ENCODE measurements around the gene BUB3. TPM values are rescaled to one million over a fixed set of nuclear protein-coding genes. Genes with fewer than 3 reads are reported as not detected.

Gene BUB3
- total and polyA plus RNA-seq, 2 experiments from 2014 or later, result 243 to 272 TPM

GRCh38 chr10:123149568-123150270, 4.5 kb upstream of the BUB3 start (continued):
- TF ChIP-seq ZNF462 (CRISPR knock-in tag; IDR thresholded peaks at IDR 0.05) (no peak), POLR2AphosphoS5 (IDR thresholded peaks at IDR 0.05; ENCODE audit: low read depth) (no peak), ZNF114 (CRISPR knock-in tag; IDR thresholded peaks at IDR 0.05) (no peak), EZH2phosphoT487 (IDR thresholded peaks at IDR 0.05; ENCODE audit: unreplicated experiment) (peak; percentile 91)

GRCh38 chr10:123150271-123150985, 3.8 kb upstream of the BUB3 start:
- Histone ChIP-seq H3K4me2 (peak overlapping the region; percentile 83), H3K27ac (ENCODE audit: low read depth) (no peak overlapping the region), H3K9me2 (ENCODE audit: insufficient read depth) (no peaks in the 10 kb centered on the region), H4K20me1 (replicated peaks; ENCODE audit: insufficient read depth) (peaks cover 8% of the 10 kb centered on the region; the same call in 1 of the 2 replicates), H3K36me3 (ENCODE audit: insufficient read depth) (peaks cover 3% of the 10 kb centered on the region; the same call in 1 of the 2 replicates), H2AFZ (peak overlapping the region; percentile 90; the same call in 1 of the 2 replicates), H3K4me1 (ENCODE audit: insufficient read depth) (peaks cover 60% of the 10 kb centered on the region), H3K27me3 (ENCODE audit: insufficient read depth) (peaks cover 76% of the 10 kb centered on the region), H3K79me2 (replicated peaks; ENCODE audit: insufficient read depth) (peaks cover 11% of the 10 kb centered on the region), H3F3A (replicated peaks; ENCODE audit: low read depth) (peaks cover 39% of the 10 kb centered on the region), H3K4me3 (peak overlapping the region; percentile 60)
- DNase-seq (ENCODE audit: low spot score) (no peak), ATAC-seq (no peak; the same call in 1 of the 3 replicates)
- Mint-ChIP-seq H3K36me3 (ENCODE audit: low read depth) (peaks cover 24% of the 10 kb centered on the region), H3K27ac (no peak overlapping the region), H3K4me3 (peak overlapping the region; percentile 70), H3K4me1 (peaks cover 52% of the 10 kb centered on the region), H3K9me3 (peaks cover 5% of the 10 kb centered on the region; the same call in 2 of the 3 replicates), H3K27me3 (ENCODE audit: insufficient read depth, low read depth, poor library complexity) (peaks cover 70% of the 10 kb centered on the region)
- TF ChIP-seq NANOG (IDR thresholded peaks at IDR 0.05; ENCODE audit: borderline replicate concordance), result no peak
- TF ChIP-seq REST (IDR thresholded peaks at IDR 0.05; ENCODE audit: unreplicated experiment), result no peak
- TF ChIP-seq EZH2phosphoT487 (IDR thresholded peaks at IDR 0.05; ENCODE audit: unreplicated experiment), result peak; percentile 2
- peak; percentile 88 for TF ChIP-seq EZH2 (IDR thresholded peaks at IDR 0.05; ENCODE audit: low read depth, unreplicated experiment)
